H1 (cell line): ENCODE measurements around the gene NAXE. TPM values are rescaled to one million over a fixed set of nuclear protein-coding genes. Genes with fewer than 3 reads are reported as not detected.

Experiments
- CTCF ChIA-PET: fragments of 300-600 bp; sonication (Branson Sonifier 250); formaldehyde crosslinking; loops from one replicate; lab custom pipeline; 2021; ENCODE audit not compliant: partially characterized antibody; lab: Charles Lee
- POLR2A ChIA-PET: fragments of 300-600 bp; sonication (Branson Sonifier 250); formaldehyde crosslinking; loops from one replicate; lab custom pipeline; 2021; ENCODE audit warnings: inconsistent platforms; ENCODE audit not compliant: partially characterized antibody; lab: Charles Lee
- DNase-seq, 2 experiments: peaks; one replicate each; pipeline versions ENCODE4 v3.0.0 to v3.0.0-alpha.2; 2010 to 2022; ENCODE audit warnings: low spot score in 2 of 2, low read depth in 1 of 2, mixed read lengths in 1 of 2
- FAIRE-seq: peaks from 2 replicates; lab custom pipeline; 2011; peaks lifted over from hg19 to GRCh38; lab: Jason Lieb, UNC
- H2AFZ ChIP-seq: 2 replicates; pipeline ENCODE4 v1.8.1; 2012; ENCODE audit warnings: low read length, inconsistent platforms
- H2AK5ac ChIP-seq: 2 replicates; pipeline ENCODE4 v1.6.1; 2013; ENCODE audit warnings: low read depth, low read length
- H2BK120ac ChIP-seq: replicated peaks from 2 replicates; pipeline ENCODE3; 2013; ENCODE audit warnings: low read depth, low read length, inconsistent platforms
- H2BK12ac ChIP-seq: 2 replicates; pipeline ENCODE4 v1.6.1; 2013; ENCODE audit warnings: low read depth, low read length
- H2BK15ac ChIP-seq: 2 replicates; pipeline ENCODE4 v1.6.1; 2013; ENCODE audit warnings: low read length
- H2BK20ac ChIP-seq: 2 replicates; pipeline ENCODE4 v1.6.1; 2013; ENCODE audit warnings: low read length
- H2BK5ac ChIP-seq: 2 replicates; pipeline ENCODE4 v1.6.1; 2013; ENCODE audit warnings: low read depth, low read length
- H3K14ac ChIP-seq: 2 replicates; pipeline ENCODE4 v1.6.1; 2013; ENCODE audit warnings: inconsistent platforms; ENCODE audit not compliant: insufficient read length
- H3K18ac ChIP-seq: 2 replicates; pipeline ENCODE4 v1.6.1; 2013; ENCODE audit warnings: low read length; ENCODE audit errors: extremely low read depth
- H3K23ac ChIP-seq: 2 replicates; pipeline ENCODE4 v1.6.1; 2013; ENCODE audit warnings: inconsistent platforms; ENCODE audit not compliant: insufficient read length
- H3K23me2 ChIP-seq: 2 replicates; pipeline ENCODE4 v1.6.1; 2013; ENCODE audit warnings: low read depth, low read length
- H3K27ac ChIP-seq: 2 replicates; pipeline ENCODE4 v1.6.1; 2011; ENCODE audit warnings: low read depth, low read length, inconsistent platforms
- H3K27me3 ChIP-seq, 4 experiments: replicated peaks in 1 of 4; 1 replicate in 1 of 4; 2 replicates in 3 of 4; pipeline versions ENCODE4 v1.6.1 to v1.8.1; 2011 to 2013; ENCODE audit warnings: low read length in 3 of 4, mild to moderate bottlenecking in 3 of 4, inconsistent platforms in 2 of 4, mixed read lengths in 2 of 4, moderate library complexity in 1 of 4; ENCODE audit not compliant: control insufficient read depth in 3 of 4, insufficient read depth in 3 of 4; ENCODE audit errors: extremely low read depth in 1 of 4
- H3K36me3 ChIP-seq, 4 experiments: 2 replicates each; pipeline versions ENCODE4 v1.6.1 to v1.8.1; 2011 to 2013; ENCODE audit warnings: mild to moderate bottlenecking in 4 of 4, low read length in 3 of 4, moderate library complexity in 2 of 4, control low read depth in 1 of 4, inconsistent platforms in 1 of 4; ENCODE audit not compliant: insufficient read depth in 4 of 4, control insufficient read depth in 2 of 4
- H3K4ac ChIP-seq: replicated peaks from 2 replicates; pipeline ENCODE3; 2013; ENCODE audit warnings: low read length, low read depth, mixed read lengths, inconsistent platforms; ENCODE audit not compliant: insufficient read length
- H3K4me1 ChIP-seq, 4 experiments: replicated peaks in 1 of 4; 1 replicate in 1 of 4; 2 replicates in 3 of 4; pipeline versions ENCODE4 v1.6.1 to v1.8.1; 2011 to 2013; ENCODE audit warnings: low read length in 3 of 4, inconsistent platforms in 2 of 4, mixed read lengths in 1 of 4; ENCODE audit not compliant: insufficient read depth in 4 of 4, control insufficient read depth in 3 of 4
- H3K4me2 ChIP-seq, 2 experiments: 2 replicates each; pipeline versions ENCODE4 v1.6.1 to v1.8.1; 2011 to 2013; ENCODE audit warnings: low read depth in 2 of 2, low read length in 2 of 2, control low read depth in 1 of 2, inconsistent platforms in 1 of 2, mild to moderate bottlenecking in 1 of 2; ENCODE audit not compliant: insufficient read depth in 1 of 2
- H3K4me3 ChIP-seq, 4 experiments: fragments of 200-600, 300-600 bp in 1 of 4; sonication (generic), shearing (Covaris generic), sonication (Bioruptor Twin) in 1 of 4; 2 replicates each; pipeline versions ENCODE4 v1.5.1 to v1.8.1; 2011 to 2016; ENCODE audit warnings: low read length in 4 of 4, low read depth in 3 of 4, control low read depth in 2 of 4, inconsistent platforms in 2 of 4, mild to moderate bottlenecking in 2 of 4, mixed read lengths in 1 of 4, moderate library complexity in 1 of 4; ENCODE audit not compliant: insufficient read depth in 2 of 4; ENCODE audit errors: extremely low read depth in 1 of 4
- H3K56ac ChIP-seq: replicated peaks from 2 replicates; pipeline ENCODE3; 2013; ENCODE audit warnings: low read depth, mild to moderate bottlenecking, mixed read lengths, low read length, inconsistent platforms; ENCODE audit not compliant: insufficient read length
- H3K79me1 ChIP-seq: 2 replicates; pipeline ENCODE4 v1.6.1; 2013; ENCODE audit warnings: low read depth, low read length, control low read depth
- H3K79me2 ChIP-seq, 2 experiments: 2 replicates each; pipeline versions ENCODE4 v1.6.1 to v1.8.1; 2012 to 2013; ENCODE audit warnings: low read length in 2 of 2, mild to moderate bottlenecking in 2 of 2, inconsistent platforms in 1 of 2; ENCODE audit not compliant: insufficient read depth in 2 of 2, control insufficient read depth in 1 of 2
- H3K9ac ChIP-seq, 4 experiments: replicated peaks in 1 of 4; 1 replicate in 1 of 4; 2 replicates in 3 of 4; pipeline versions ENCODE4 v1.6.1 to v1.8.1; 2011 to 2013; ENCODE audit warnings: low read depth in 3 of 4, low read length in 3 of 4, control low read depth in 2 of 4, mild to moderate bottlenecking in 2 of 4, moderate library complexity in 2 of 4, inconsistent platforms in 1 of 4; ENCODE audit errors: extremely low read depth in 1 of 4
- H3K9me3 ChIP-seq, 2 experiments: 2 replicates each; pipeline versions ENCODE4 v1.6.1 to v1.8.1; 2012 to 2013; ENCODE audit warnings: mild to moderate bottlenecking in 2 of 2, moderate library complexity in 2 of 2, control low read depth in 1 of 2, inconsistent platforms in 1 of 2, low read depth in 1 of 2, low read length in 1 of 2, mixed read lengths in 1 of 2; ENCODE audit not compliant: insufficient read depth in 2 of 2
- H4K20me1 ChIP-seq, 2 experiments: replicated peaks in 1 of 2; 2 replicates each; pipeline versions ENCODE3 to v1.8.1; 2011 to 2013; ENCODE audit warnings: inconsistent platforms in 2 of 2, low read length in 2 of 2, mild to moderate bottlenecking in 1 of 2; ENCODE audit not compliant: insufficient read depth in 2 of 2, control insufficient read depth in 1 of 2
- H4K5ac ChIP-seq: 2 replicates; pipeline ENCODE4 v1.6.1; 2013; ENCODE audit warnings: low read length, low read depth, mixed read lengths, inconsistent platforms; ENCODE audit not compliant: insufficient read length
- H4K8ac ChIP-seq: 2 replicates; pipeline ENCODE4 v1.8.0; 2013; ENCODE audit warnings: mild to moderate bottlenecking, moderate library complexity, low read length, inconsistent platforms; ENCODE audit not compliant: insufficient read depth; ENCODE audit errors: extremely low read depth
- H4K91ac ChIP-seq: replicated peaks from 2 replicates; pipeline ENCODE3; 2013; ENCODE audit warnings: low read length, mixed read lengths, inconsistent platforms; ENCODE audit not compliant: insufficient read length
- GTF2F1 ChIP-seq: IDR thresholded peaks from 2 replicates; pipeline ENCODE4 v1.6.1; 2012; ENCODE audit warnings: low read depth, low read length, improper control_type of control experiment, borderline replicate concordance
- KDM4A ChIP-seq: IDR thresholded peaks from one replicate; pipeline ENCODE4 v1.7.1; 2012; ENCODE audit warnings: low read depth, mild to moderate bottlenecking, moderate library complexity, low read length, inconsistent platforms; ENCODE audit not compliant: severe bottlenecking
- SUZ12 ChIP-seq: fragments of 200-600 bp; sonication (generic); IDR thresholded peaks from 2 replicates; pipeline ENCODE4 v1.6.1; 2012; ENCODE audit warnings: mild to moderate bottlenecking, inconsistent platforms, low read length, moderate library complexity, mixed read lengths
- TEAD4 ChIP-seq: IDR thresholded peaks from 2 replicates; pipeline ENCODE4 v1.6.1; 2012; ENCODE audit warnings: low read depth, low read length, inconsistent platforms, mixed read lengths
- WGBS, 2 experiments: shearing (Covaris generic) in 1 of 2; methylation state at CpG; one replicate each; pipeline versions ENCODE4 v1.1.6 to v1.1.7; 2013 to 2015; ENCODE audit warnings: low lambda C conversion rate in 2 of 2, mixed read lengths in 2 of 2, inconsistent platforms in 1 of 2, low coverage in 1 of 2, missing lambda C conversion rate in 1 of 2; ENCODE audit not compliant: insufficient replicate concordance in 2 of 2, insufficient coverage in 1 of 2, insufficient read length in 1 of 2; ENCODE audit errors: extremely low coverage in 1 of 2, missing lambda C conversion rate in 1 of 2; 5-methylcytosine and 5-hydroxymethylcytosine counted together
- polyA plus RNA-seq, 7 experiments: library from polyadenylated mRNA; depleted of rRNA in 3 of 7; stranded (reverse) in 5 of 7; unstranded in 2 of 7; fragments of >200 nt in 5 of 7; fragments of 200-250 nt in 2 of 7; gene quantifications; 1 replicate in 5 of 7; 2 replicates in 1 of 7; 4 replicates in 1 of 7; pipeline versions ENCODE4 v1.2.1 to v1.2.3, GENCODE V29; 2011 to 2013; ENCODE audit warnings: missing spikeins in 2 of 7, mixed read lengths in 2 of 7
- total RNA-seq: library from RNA; stranded (reverse); fragmentation: NEBNext Ultra II Directional; extraction: Animal tissue kit (Norgen Biotek cat#: 25700); gene quantifications from 2 replicates; pipeline ENCODE4 v1.2.1, GENCODE V29; 2021

The NAXE gene
- total and polyA plus RNA-seq, 2 of the 8 experiments (the other 6 are each of a cell fraction or from before 2014, with no cell fraction given): 73.1 to 74.3 TPM

GRCh38 chr1:156581661-156582387 is 9.8 kb upstream of the NAXE start:
- no peak overlapping the region for H3K4me3 ChIP-seq
- no peak overlapping the region for H4K91ac ChIP-seq
- H3K4me1 ChIP-seq: peaks cover 0 to 10% (median 3%) of the 10 kb centered on the region in 4 experiments; a peak in 5 of 7 replicates
- no peak overlapping the region for H2AK5ac ChIP-seq
- no peak overlapping the region for H2BK120ac ChIP-seq
- ChIA-PET POLR2A (interaction anchor here (0.9 to 3.6 kb wide), 6 partner anchors 9 to 20 kb away, joined by 3 to 27 read pairs (median 5); partner anchors contain the start of genes GPATCH4, IQGAP3 and NAXE), CTCF (interaction anchor here (0.6 to 5.1 kb wide), 25 partner anchors 9 to 196 kb away, joined by 3 to 55 read pairs (median 4); partner anchors contain the start of genes GPATCH4, HAPLN2 and IQGAP3)
- no peak for TF ChIP-seq GTF2F1
- no peak for TF ChIP-seq SUZ12
- no peak for TF ChIP-seq KDM4A
- no peak for TF ChIP-seq TEAD4
- H3K4ac ChIP-seq: no peak overlapping the region
- no peak overlapping the region for H2BK5ac ChIP-seq
- H2BK20ac ChIP-seq: no peak overlapping the region
- no peaks in the 10 kb centered on the region for H3K79me2 ChIP-seq
- no peak overlapping the region for H3K4me2 ChIP-seq
- no peak overlapping the region for H2BK15ac ChIP-seq
- no peak overlapping the region for H3K27ac ChIP-seq
- H3K23ac ChIP-seq: no peak overlapping the region
- H2BK12ac ChIP-seq: no peak overlapping the region
- WGBS, 2 experiments: 90% methylated on average over 21 of the region's 21 CpGs; no CpG with 5 or more reads in 1 of the 2 experiments
- no peak overlapping the region for H3K18ac ChIP-seq
- no peaks in the 10 kb centered on the region; the same call in 1 of the 2 replicates for H3K23me2 ChIP-seq
- H4K5ac ChIP-seq: no peak overlapping the region
- no peak overlapping the region for H3K9ac ChIP-seq
- no peaks in the 10 kb centered on the region for H3K36me3 ChIP-seq
- FAIRE-seq (no peak), DNase-seq (no peak)
- H3K9me3 ChIP-seq: no peaks in the 10 kb centered on the region
- no peak overlapping the region for H3K14ac ChIP-seq
- H2AFZ ChIP-seq: no peak overlapping the region
- no peaks in the 10 kb centered on the region for H3K27me3 ChIP-seq
- H4K8ac ChIP-seq: no peak overlapping the region
- H4K20me1 ChIP-seq: no peaks in the 10 kb centered on the region
- H3K79me1 ChIP-seq: no peaks in the 10 kb centered on the region
- no peak overlapping the region for H3K56ac ChIP-seq
